Effector memory CD8-positive, alpha-beta T cell (primary cell): ENCODE data around the gene ZBTB20.
"Not testable (repeated sequence)": the region's sequence is repeated elsewhere in the genome, so short reads cannot be mapped to it uniquely, and the experiment has no call there.

Source experiments
- ATAC-seq: fragments of 150-1000 bp; cut with Tn5 transposase; replicated peaks from 2 replicates; pipeline ENCODE4 v1.10.0; 2021; ENCODE audit warnings: mild to moderate bottlenecking, moderate library complexity
- DNase-seq, 3 experiments: peaks; one replicate each; pipeline ENCODE4 v3.0.0; 2021
- H3K27ac Mint-ChIP-seq, 2 donors: one replicate each; pipeline ENCODE4 v1.8.0; 2022; ENCODE audit warnings: mild to moderate bottlenecking in 2 of 2, mixed read lengths in 2 of 2, moderate library complexity in 2 of 2
- H3K27me3 Mint-ChIP-seq, 2 donors: one replicate each; pipeline ENCODE4 v1.8.0; 2022; ENCODE audit warnings: mixed read lengths in 2 of 2
- H3K36me3 Mint-ChIP-seq: one replicate; pipeline ENCODE4 v1.8.0; 2022; ENCODE audit warnings: mild to moderate bottlenecking, moderate library complexity, mixed read lengths; ENCODE audit not compliant: insufficient read depth
- H3K4me1 Mint-ChIP-seq, 2 donors: one replicate each; pipeline ENCODE4 v1.8.0; 2022; ENCODE audit warnings: low read depth in 2 of 2, mixed read lengths in 2 of 2
- H3K4me3 Mint-ChIP-seq, 2 donors: one replicate each; pipeline ENCODE4 v1.8.0; 2022; ENCODE audit warnings: mild to moderate bottlenecking in 2 of 2, mixed read lengths in 2 of 2, moderate library complexity in 2 of 2
- H3K9me3 Mint-ChIP-seq, 2 donors: one replicate each; pipeline ENCODE4 v1.8.0; 2022; ENCODE audit warnings: mixed read lengths in 2 of 2
- total RNA-seq, 9 experiments: gene quantifications; one replicate each; lab custom pipeline; 2026; lab: John Stamatoyannopoulos, UW

ZBTB20 gene
- total RNA-seq = 10.3 to 294 (median 63.2) reads per million in 9 experiments

GRCh38 chr3:115146418-115147328 is at the start of gene ZBTB20:
ZBTB20 (minus strand) TSS chr3:115147288.
- peaks cover 0 to 4% of the 10 kb centered on the region in 2 donors for H3K9me3 Mint-ChIP-seq
- DNase-seq (peak; percentile 58 to 74 (median 62)), ATAC-seq (peak; percentile 20)
- H3K36me3 Mint-ChIP-seq = peaks cover 27% of the 10 kb centered on the region
- peak within 1 kb of the TSS; percentile 94 to 97 for H3K27ac Mint-ChIP-seq
- peaks cover 6 to 24% of the 10 kb centered on the region in 2 donors for H3K4me1 Mint-ChIP-seq
- no peaks in the 10 kb centered on the region for H3K27me3 Mint-ChIP-seq
- peak within 1 kb of the TSS; percentile 85 to 93 for H3K4me3 Mint-ChIP-seq

- Mint-ChIP-seq H3K9me3 (no peaks in the 10 kb centered on the region), H3K27me3 (peaks cover 0 to 8% of the 10 kb centered on the region in 2 donors), H3K4me1 (no peaks in the 10 kb centered on the region), H3K4me3 (no peak overlapping the region), H3K27ac (no peak overlapping the region), H3K36me3 (no peaks in the 10 kb centered on the region)
- DNase-seq (no peak), ATAC-seq (no peak)
Observed at GRCh38 chr3:115194476-115194875, 47.4 kb upstream of the ZBTB20 start.

GRCh38 chr3:115190747-115191146 is 43.7 kb upstream of the ZBTB20 start:
- Mint-ChIP-seq H3K27me3 (no peaks in the 10 kb centered on the region), H3K9me3 (no peaks in the 10 kb centered on the region), H3K27ac (no peak overlapping the region), H3K4me3 (no peak overlapping the region), H3K4me1 (peaks cover 4 to 5% of the 10 kb centered on the region in 2 donors), H3K36me3 (no peaks in the 10 kb centered on the region)
- ATAC-seq (no peak), DNase-seq (no peak)

- Mint-ChIP-seq H3K9me3 (no peaks in the 10 kb centered on the region), H3K4me3 (no peak overlapping the region), H3K27me3 (no peaks in the 10 kb centered on the region)
Observed at GRCh38 chr3:115187149-115187757, 40.2 kb upstream of the ZBTB20 start.

GRCh38 chr3:115186351-115187148 is 39.5 kb upstream of the ZBTB20 start:
- ATAC-seq (no peak), DNase-seq (no peak)
- H3K36me3 Mint-ChIP-seq = no peaks in the 10 kb centered on the region
- H3K4me1 Mint-ChIP-seq = peaks cover 4 to 5% of the 10 kb centered on the region in 2 donors
- no peak overlapping the region for H3K27ac Mint-ChIP-seq
- peaks cover 0 to 5% of the 10 kb centered on the region in 2 donors for H3K27me3 Mint-ChIP-seq
- no peak overlapping the region for H3K4me3 Mint-ChIP-seq
- H3K9me3 Mint-ChIP-seq = no peaks in the 10 kb centered on the region

More at GRCh38 chr3:115187149-115187757, 40.2 kb upstream of the ZBTB20 start:
- ATAC-seq (peak; percentile 43), DNase-seq (no peak)
- Mint-ChIP-seq H3K36me3 (no peaks in the 10 kb centered on the region), H3K27ac (no peak overlapping the region), H3K4me1 (peaks cover 4 to 5% of the 10 kb centered on the region in 2 donors)

GRCh38 chr3:115184859-115185572 is 37.9 kb upstream of the ZBTB20 start:
- H3K4me3 Mint-ChIP-seq, H3K27ac Mint-ChIP-seq, H3K4me1 Mint-ChIP-seq, H3K36me3 Mint-ChIP-seq, H3K9me3 Mint-ChIP-seq, DNase-seq, ATAC-seq: not testable (repeated sequence)
- H3K27me3 Mint-ChIP-seq = peaks cover 0 to 11% of the 10 kb centered on the region in 2 donors

- ATAC-seq, H3K36me3 Mint-ChIP-seq, DNase-seq, H3K4me3 Mint-ChIP-seq, H3K9me3 Mint-ChIP-seq, H3K27ac Mint-ChIP-seq, H3K4me1 Mint-ChIP-seq: not testable (repeated sequence)
- peaks cover 0 to 26% of the 10 kb centered on the region in 2 donors for H3K27me3 Mint-ChIP-seq
Observed at GRCh38 chr3:115178930-115179329, 31.8 kb upstream of the ZBTB20 start.

GRCh38 chr3:115169808-115170207 is 22.7 kb upstream of the ZBTB20 start:
- Mint-ChIP-seq H3K4me3 (no peak overlapping the region), H3K36me3 (no peaks in the 10 kb centered on the region), H3K9me3 (no peaks in the 10 kb centered on the region), H3K4me1 (peaks cover 9 to 11% of the 10 kb centered on the region in 2 donors), H3K27ac (peak overlapping the region in 1 of 2 donors; percentile 57), H3K27me3 (no peaks in the 10 kb centered on the region)
- DNase-seq = no peak
- no peak for ATAC-seq

- H3K27ac Mint-ChIP-seq = peak overlapping the region; percentile 86 to 97
- ATAC-seq = peak; percentile 66
- H3K27me3 Mint-ChIP-seq = no peaks in the 10 kb centered on the region
- H3K36me3 Mint-ChIP-seq = no peaks in the 10 kb centered on the region
- peak in 2 of 3 experiments; percentile 5 to 29 for DNase-seq
- H3K9me3 Mint-ChIP-seq = no peaks in the 10 kb centered on the region
- peak overlapping the region in 1 of 2 donors; percentile 55 for H3K4me3 Mint-ChIP-seq
- H3K4me1 Mint-ChIP-seq = peaks cover 16 to 27% of the 10 kb centered on the region in 2 donors
Observed at GRCh38 chr3:115165701-115166100, 18.6 kb upstream of the ZBTB20 start.

GRCh38 chr3:115165266-115165665 is 18.2 kb upstream of the ZBTB20 start:
- DNase-seq (peak; percentile 31 to 39 (median 33)), ATAC-seq (peak; percentile 94)
- Mint-ChIP-seq H3K4me3 (peak overlapping the region in 1 of 2 donors; percentile 55), H3K27me3 (no peaks in the 10 kb centered on the region), H3K36me3 (no peaks in the 10 kb centered on the region), H3K27ac (peak overlapping the region; percentile 86 to 97), H3K4me1 (peaks cover 19 to 27% of the 10 kb centered on the region in 2 donors), H3K9me3 (no peaks in the 10 kb centered on the region)

- Mint-ChIP-seq H3K36me3 (no peaks in the 10 kb centered on the region), H3K27ac (peak overlapping the region; percentile 86 to 97), H3K4me1 (peaks cover 20 to 27% of the 10 kb centered on the region in 2 donors), H3K4me3 (peak overlapping the region in 1 of 2 donors; percentile 55), H3K9me3 (no peaks in the 10 kb centered on the region), H3K27me3 (no peaks in the 10 kb centered on the region)
- ATAC-seq (no peak), DNase-seq (peak in 1 of 3 experiments; percentile 6)
Observed at GRCh38 chr3:115164374-115165221, 17.5 kb upstream of the ZBTB20 start.

- Mint-ChIP-seq H3K27ac (peak overlapping the region; percentile 69 to 97), H3K36me3 (no peaks in the 10 kb centered on the region), H3K9me3 (no peaks in the 10 kb centered on the region), H3K4me1 (peaks cover 20 to 27% of the 10 kb centered on the region in 2 donors), H3K27me3 (no peaks in the 10 kb centered on the region), H3K4me3 (no peak overlapping the region)
- ATAC-seq = no peak
- no peak for DNase-seq
Observed at GRCh38 chr3:115162759-115163158, 15.7 kb upstream of the ZBTB20 start.
